Smooth muscle cell (in vitro differentiated cells): ENCODE data around the gene ZDHHC24. TPM values are rescaled to one million over a fixed set of nuclear protein-coding genes. Genes with fewer than 3 reads are reported as not detected.

ENCODE experiments used
- DNase-seq: peaks from one replicate; lab custom pipeline; 2025; ENCODE audit not compliant: unreplicated experiment; lab: John Stamatoyannopoulos, UW
- H2AFZ ChIP-seq: fragments of 200-600 bp; sonication (generic); 2 replicates; pipeline ENCODE4 v1.6.0; 2016; ENCODE audit warnings: antibody characterized with exemption, low read depth, mild to moderate bottlenecking
- H3F3A ChIP-seq: fragments of 200-600 bp; sonication (generic); 2 replicates; pipeline ENCODE4 v1.6.0; 2017; ENCODE audit warnings: antibody characterized with exemption, low read depth
- H3K27ac ChIP-seq: fragments of 200-600 bp; sonication (generic); 2 replicates; pipeline ENCODE4 v1.5.1; 2016; ENCODE audit warnings: low read depth, mild to moderate bottlenecking
- H3K27me3 ChIP-seq: fragments of 200-600 bp; sonication (generic); 2 replicates; pipeline ENCODE4 v1.6.1; 2016; ENCODE audit warnings: low read depth, mild to moderate bottlenecking
- H3K36me3 ChIP-seq: fragments of 200-600 bp; sonication (generic); 2 replicates; pipeline ENCODE4 v1.5.1; 2016; ENCODE audit warnings: low read depth
- H3K4me1 ChIP-seq: fragments of 200-600 bp; sonication (generic); 2 replicates; pipeline ENCODE4 v1.5.1; 2016; ENCODE audit warnings: low read depth
- H3K4me2 ChIP-seq: fragments of 200-600 bp; sonication (generic); 2 replicates; pipeline ENCODE4 v1.6.0; 2016; ENCODE audit warnings: mild to moderate bottlenecking
- H3K4me3 ChIP-seq: fragments of 200-600 bp; sonication (generic); 2 replicates; pipeline ENCODE4 v1.5.1; 2016; ENCODE audit warnings: mild to moderate bottlenecking
- H3K79me2 ChIP-seq: fragments of 200-600 bp; sonication (generic); 2 replicates; pipeline ENCODE4 v1.6.0; 2016; ENCODE audit warnings: low read depth, mild to moderate bottlenecking
- H3K9ac ChIP-seq: fragments of 200-600 bp; sonication (generic); 2 replicates; pipeline ENCODE4 v1.6.0; 2016; ENCODE audit warnings: low read depth
- H3K9me3 ChIP-seq: fragments of 200-600 bp; sonication (generic); replicated peaks from 2 replicates; pipeline ENCODE4 v1.5.1; 2016; ENCODE audit warnings: low read depth
- H4K20me1 ChIP-seq: fragments of 200-600 bp; sonication (generic); 2 replicates; pipeline ENCODE4 v1.6.0; 2016; ENCODE audit warnings: low read depth
- CTCF ChIP-seq: fragments of 200-600 bp; sonication (generic); IDR thresholded peaks from 2 replicates; pipeline ENCODE4 v1.5.1; 2017; ENCODE audit warnings: borderline replicate concordance, mild to moderate bottlenecking, antibody characterized with exemption; ENCODE audit not compliant: insufficient read depth, poor library complexity, severe bottlenecking
- WGBS: methylation state at CpG from one replicate; pipeline ENCODE4 v1.1.7; 2016; ENCODE audit warnings: low lambda C conversion rate; 5-methylcytosine and 5-hydroxymethylcytosine counted together
- polyA plus RNA-seq: library from polyadenylated mRNA; unstranded; fragments of >200 nt; fragmentation: Nextera tagmentation; extraction: Ambion mirVana; gene quantifications from 2 replicates; pipeline ENCODE4 v1.2.1, GENCODE V29; 2016
- total RNA-seq: library from RNA; depleted of rRNA; stranded (reverse); fragments of >200 nt; gene quantifications from 2 replicates; pipeline ENCODE4 v1.2.3, GENCODE V29; 2014

ZDHHC24 gene
- total and polyA plus RNA-seq, 2 experiments from 2014 or later, result 13.9 to 15.7 TPM

GRCh38 chr11:66567787-66568123 lies 21.9 kb upstream of the ZDHHC24 start:
- no peak overlapping the region for H3K9ac ChIP-seq
- TF ChIP-seq CTCF, result no peak

GRCh38 chr11:66566221-66566620 lies 20.4 kb upstream of the ZDHHC24 start:
- H2AFZ ChIP-seq, result no peak overlapping the region
- H3K27ac ChIP-seq, result no peak overlapping the region
- H3K36me3 ChIP-seq, result no peaks in the 10 kb centered on the region
- WGBS, result 95% methylated on average over 8 of the region's 8 CpGs
- H3K9ac ChIP-seq, result no peak overlapping the region
- H3K4me1 ChIP-seq, result peaks cover 11% of the 10 kb centered on the region
- no peak overlapping the region for H3K4me3 ChIP-seq
- no peak for TF ChIP-seq CTCF
- no peak overlapping the region for H3K4me2 ChIP-seq
- no peaks in the 10 kb centered on the region for H3K79me2 ChIP-seq
- H3K9me3 ChIP-seq, result no peaks in the 10 kb centered on the region
- DNase-seq, result no peak
- no peaks in the 10 kb centered on the region for H3K27me3 ChIP-seq
- H4K20me1 ChIP-seq, result no peaks in the 10 kb centered on the region
- no peaks in the 10 kb centered on the region for H3F3A ChIP-seq

More at GRCh38 chr11:66567787-66568123, 21.9 kb upstream of the ZDHHC24 start:
- Histone ChIP-seq H3F3A (no peaks in the 10 kb centered on the region), H3K4me2 (no peak overlapping the region), H3K27ac (no peak overlapping the region), H4K20me1 (no peaks in the 10 kb centered on the region), H2AFZ (no peak overlapping the region), H3K79me2 (no peaks in the 10 kb centered on the region), H3K4me1 (peaks cover 11% of the 10 kb centered on the region), H3K9me3 (no peaks in the 10 kb centered on the region), H3K36me3 (no peaks in the 10 kb centered on the region), H3K27me3 (no peaks in the 10 kb centered on the region), H3K4me3 (no peak overlapping the region)
- DNase-seq, result no peak
- WGBS, result 99% methylated on average over 15 of the region's 15 CpGs

GRCh38 chr11:66564984-66565383 lies 19.1 kb upstream of the ZDHHC24 start:
- 83% methylated on average over 5 of the region's 5 CpGs for WGBS
- no peak for TF ChIP-seq CTCF
- H3F3A ChIP-seq, result no peaks in the 10 kb centered on the region

GRCh38 chr11:66564538-66564937 lies 18.7 kb upstream of the ZDHHC24 start:
- 90% methylated on average over 14 of the region's 14 CpGs for WGBS
- no peak for TF ChIP-seq CTCF
- no peak overlapping the region for H3K9ac ChIP-seq
- H3K4me2 ChIP-seq, result no peak overlapping the region
- H3K36me3 ChIP-seq, result no peaks in the 10 kb centered on the region
- no peaks in the 10 kb centered on the region for H3K9me3 ChIP-seq
- H3K4me3 ChIP-seq, result no peak overlapping the region
- H4K20me1 ChIP-seq, result no peaks in the 10 kb centered on the region
- no peak for DNase-seq
- H3F3A ChIP-seq, result no peaks in the 10 kb centered on the region
- no peaks in the 10 kb centered on the region for H3K79me2 ChIP-seq
- no peaks in the 10 kb centered on the region for H3K4me1 ChIP-seq
- no peak overlapping the region for H3K27ac ChIP-seq
- no peak overlapping the region for H2AFZ ChIP-seq
- H3K27me3 ChIP-seq, result no peaks in the 10 kb centered on the region

More at GRCh38 chr11:66564984-66565383, 19.1 kb upstream of the ZDHHC24 start:
- H4K20me1 ChIP-seq, result no peaks in the 10 kb centered on the region
- peaks cover 2% of the 10 kb centered on the region for H3K4me1 ChIP-seq
- no peaks in the 10 kb centered on the region for H3K36me3 ChIP-seq
- H3K9ac ChIP-seq, result no peak overlapping the region
- no peaks in the 10 kb centered on the region for H3K27me3 ChIP-seq
- no peak overlapping the region for H3K27ac ChIP-seq
- H3K4me3 ChIP-seq, result no peak overlapping the region
- H3K4me2 ChIP-seq, result no peak overlapping the region
- H3K79me2 ChIP-seq, result no peaks in the 10 kb centered on the region
- no peaks in the 10 kb centered on the region for H3K9me3 ChIP-seq
- DNase-seq, result no peak
- no peak overlapping the region for H2AFZ ChIP-seq
